Measurements from ENCODE around the gene SEC24C. TPM values are rescaled to one million over a fixed set of nuclear protein-coding genes. Genes with fewer than 3 reads are reported as not detected.

SEC24C gene
- total and polyA plus RNA-seq, 2 of the 4 experiments (the other 2 are of a cell fraction), result 74.2 to 88.9 TPM

DNA sequence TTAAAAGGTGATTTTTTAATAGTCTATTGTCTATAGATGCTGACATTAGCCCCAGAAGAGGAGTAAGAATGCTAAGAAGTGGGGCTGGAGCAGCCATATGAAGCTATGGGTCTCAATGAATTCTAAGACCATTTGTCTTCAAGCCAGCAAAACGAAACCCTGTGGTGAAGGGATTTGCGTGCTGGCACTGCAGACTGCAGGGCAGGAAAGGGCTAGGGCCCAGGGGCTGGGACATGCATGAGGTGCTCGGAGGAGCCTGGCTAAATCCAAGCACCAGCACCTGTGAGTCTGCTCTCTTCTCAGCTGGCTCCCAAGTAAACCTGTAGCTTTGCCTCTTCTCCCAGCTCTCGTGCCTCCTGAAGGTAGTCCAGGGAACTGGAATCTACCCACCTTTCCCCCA lies 68.5 kb downstream of the SEC24C start:
- no TSS peak for BruUV-seq (replicated peaks)
- no peak overlapping the region for H3K14ac ChIP-seq (replicated peaks; ENCODE audit: low read depth, low read length)
- in situ Hi-C loops (cut with MboI; ENCODE audit: low sequenced_read_pairs), result no loop called here
- H3K4ac ChIP-seq (ENCODE audit: low read depth, low read length), result no peak overlapping the region
- H3K79me1 ChIP-seq (ENCODE audit: low read depth in 1 of 2, low read length in 2 of 2), result peaks cover 14 to 38% of the 10 kb centered on the region in 2 experiments; a peak in 3 of 4 replicates
- POLR2A ChIA-PET (ENCODE audit: unreplicated experiment), result no interaction called here
- H4K91ac ChIP-seq (ENCODE audit: insufficient read depth, low read depth, low read length), result no peak overlapping the region
- no peak overlapping the region for H4K5ac ChIP-seq (ENCODE audit: low read depth, low read length)
- intact Hi-C loops (cut with micrococcal nuclease), result no loop called here
- no peak overlapping the region for H3K4me3 ChIP-seq (ENCODE audit: insufficient read depth, low read depth, low read length)
- H4K20me1 ChIP-seq (ENCODE audit: insufficient read depth, low read length), result no peaks in the 10 kb centered on the region
- H3K4me1 ChIP-seq (ENCODE audit: control insufficient read depth, insufficient read depth, low read length), result peaks cover 12% of the 10 kb centered on the region
- H3K27ac ChIP-seq (ENCODE audit: insufficient read depth, low read length), result no peak overlapping the region
- no peak overlapping the region for H3K23ac ChIP-seq (ENCODE audit: low read depth, low read length)
- no peak overlapping the region for H3K56ac ChIP-seq (ENCODE audit: extremely low read depth, insufficient read depth, low read length)
- no peak overlapping the region for H3K18ac ChIP-seq (ENCODE audit: low read depth, low read length)
- H3K9me3 ChIP-seq (ENCODE audit: control insufficient read depth, insufficient read depth, low read length), result no peaks in the 10 kb centered on the region
- no peak overlapping the region for H2BK20ac ChIP-seq (ENCODE audit: low read depth, low read length)
- dilution Hi-C loops (cut with HindIII; ENCODE audit: low sequenced_read_pairs, unreplicated experiment), result no loop called here
- no peak overlapping the region for H3K9ac ChIP-seq (ENCODE audit: low read depth, low read length)
- no peak overlapping the region for H2AFZ ChIP-seq (replicated peaks; ENCODE audit: low read length, poor library complexity)
- no peak overlapping the region for H2AK5ac ChIP-seq (ENCODE audit: low read depth, low read length)
- CTCF ChIA-PET, result no interaction called here
- no peak overlapping the region for H2AK9ac ChIP-seq (replicated peaks; ENCODE audit: low read depth, low read length, poor library complexity)
- 98% methylated on average over 4 of the region's 4 CpGs; no CpG with 5 or more reads in 1 of the 2 experiments for WGBS, 2 experiments (ENCODE audit: extremely low coverage in 2 of 2, insufficient read length in 1 of 2)
- no peaks in the 10 kb centered on the region for H3K27me3 ChIP-seq (ENCODE audit: control insufficient read depth, insufficient read depth, low read length)
- no peak overlapping the region for H2BK5ac ChIP-seq (ENCODE audit: low read depth, low read length, poor library complexity, severe bottlenecking)
- H2BK15ac ChIP-seq (ENCODE audit: low read depth, low read length), result no peak overlapping the region
- H4K8ac ChIP-seq (ENCODE audit: low read depth in 2 of 2, low read length in 2 of 2), result no peak overlapping the region
- ATAC-seq (ENCODE audit: low read depth), result no peak
- peaks cover 18% of the 10 kb centered on the region for H3K9me1 ChIP-seq (ENCODE audit: insufficient read depth, low read length)
- peaks cover 31% of the 10 kb centered on the region for H3K36me3 ChIP-seq (ENCODE audit: control insufficient read depth, insufficient read depth, low read length)
- H2BK120ac ChIP-seq (ENCODE audit: low read depth, low read length), result no peak overlapping the region
- TF ChIP-seq, protein P1, sequence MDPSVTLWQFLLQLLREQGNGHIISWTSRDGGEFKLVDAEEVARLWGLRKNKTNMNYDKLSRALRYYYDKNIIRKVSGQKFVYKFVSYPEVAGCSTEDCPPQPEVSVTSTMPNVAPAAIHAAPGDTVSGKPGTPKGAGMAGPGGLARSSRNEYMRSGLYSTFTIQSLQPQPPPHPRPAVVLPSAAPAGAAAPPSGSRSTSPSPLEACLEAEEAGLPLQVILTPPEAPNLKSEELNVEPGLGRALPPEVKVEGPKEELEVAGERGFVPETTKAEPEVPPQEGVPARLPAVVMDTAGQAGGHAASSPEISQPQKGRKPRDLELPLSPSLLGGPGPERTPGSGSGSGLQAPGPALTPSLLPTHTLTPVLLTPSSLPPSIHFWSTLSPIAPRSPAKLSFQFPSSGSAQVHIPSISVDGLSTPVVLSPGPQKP (IDR thresholded peaks at IDR 0.05; ENCODE audit: borderline replicate concordance, low read depth, low read length), result no peak
- TF ChIP-seq, protein P2, sequence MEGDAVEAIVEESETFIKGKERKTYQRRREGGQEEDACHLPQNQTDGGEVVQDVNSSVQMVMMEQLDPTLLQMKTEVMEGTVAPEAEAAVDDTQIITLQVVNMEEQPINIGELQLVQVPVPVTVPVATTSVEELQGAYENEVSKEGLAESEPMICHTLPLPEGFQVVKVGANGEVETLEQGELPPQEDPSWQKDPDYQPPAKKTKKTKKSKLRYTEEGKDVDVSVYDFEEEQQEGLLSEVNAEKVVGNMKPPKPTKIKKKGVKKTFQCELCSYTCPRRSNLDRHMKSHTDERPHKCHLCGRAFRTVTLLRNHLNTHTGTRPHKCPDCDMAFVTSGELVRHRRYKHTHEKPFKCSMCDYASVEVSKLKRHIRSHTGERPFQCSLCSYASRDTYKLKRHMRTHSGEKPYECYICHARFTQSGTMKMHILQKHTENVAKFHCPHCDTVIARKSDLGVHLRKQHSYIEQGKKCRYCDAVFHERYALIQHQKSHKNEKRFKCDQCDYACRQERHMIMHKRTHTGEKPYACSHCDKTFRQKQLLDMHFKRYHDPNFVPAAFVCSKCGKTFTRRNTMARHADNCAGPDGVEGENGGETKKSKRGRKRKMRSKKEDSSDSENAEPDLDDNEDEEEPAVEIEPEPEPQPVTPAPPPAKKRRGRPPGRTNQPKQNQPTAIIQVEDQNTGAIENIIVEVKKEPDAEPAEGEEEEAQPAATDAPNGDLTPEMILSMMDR (conservative IDR thresholded peaks at IDR 0.05; ENCODE audit: low read depth, low read length), result no peak
- TF ChIP-seq CHD1 (IDR thresholded peaks at IDR 0.05; ENCODE audit: low read depth, low read length) (no peak), MAZ (IDR thresholded peaks at IDR 0.05; ENCODE audit: borderline replicate concordance, low read depth, low read length) (no peak), BHLHE40 (IDR thresholded peaks at IDR 0.05; ENCODE audit: low read depth, low read length) (no peak), SMC3 (IDR thresholded peaks at IDR 0.05; ENCODE audit: low read depth, low read length) (no peak), NFE2L2 (IDR thresholded peaks at IDR 0.05; ENCODE audit: low read depth, low read length) (no peak), CEBPB (IDR thresholded peaks at IDR 0.05; ENCODE audit: low read depth, low read length) (no peak), MAFK (IDR thresholded peaks at IDR 0.05; ENCODE audit: low read depth, low read length) (no peak), MXI1 (IDR thresholded peaks at IDR 0.05; ENCODE audit: borderline replicate concordance, low read depth, low read length) (no peak), RAD21 (IDR thresholded peaks at IDR 0.05; ENCODE audit: low read length) (no peak)
- H3K4me2 ChIP-seq (ENCODE audit: low read depth, low read length), result no peak overlapping the region
- DNase-seq, result no peak

Measured in IMR-90 (cell line).